HEK293 (cell line): ENCODE data around the gene OR6P1.

Experiments
- AEBP2 ChIP-seq: fragments of 450-650 bp; formaldehyde crosslinking; IDR thresholded peaks from 2 replicates; pipeline ENCODE4 v1.5.1; 2016; ENCODE audit warnings: missing biosample characterization, missing genetic modification characterization, borderline replicate concordance
- CTCF ChIP-seq: fragments of 450-650 bp; formaldehyde crosslinking; IDR thresholded peaks from 2 replicates; pipeline ENCODE4 v1.5.1; 2016; ENCODE audit warnings: missing biosample characterization, missing genetic modification characterization
- RBAK ChIP-seq: fragments of 450-650 bp; formaldehyde crosslinking; IDR thresholded peaks from 2 replicates; pipeline ENCODE4 v1.5.1; 2016; ENCODE audit warnings: missing biosample characterization, missing genetic modification characterization
- SP2 ChIP-seq: fragments of 450-650 bp; formaldehyde crosslinking; IDR thresholded peaks from 2 replicates; pipeline ENCODE4 v1.5.1; 2016; ENCODE audit warnings: missing biosample characterization, missing genetic modification characterization
- YY1 ChIP-seq: fragments of 450-650 bp; formaldehyde crosslinking; IDR thresholded peaks from 2 replicates; pipeline ENCODE4 v1.5.1; 2018; ENCODE audit warnings: missing biosample characterization, missing genetic modification characterization
- ZBTB1 ChIP-seq: fragments of 450-650 bp; formaldehyde crosslinking; IDR thresholded peaks from 2 replicates; pipeline ENCODE4 v1.5.1; 2016; ENCODE audit warnings: missing biosample characterization, missing genetic modification characterization
- ZBTB11 ChIP-seq: fragments of 450-650 bp; formaldehyde crosslinking; conservative IDR thresholded peaks from 2 replicates; pipeline ENCODE4 v1.5.1; 2016; ENCODE audit warnings: low read depth, missing biosample characterization, missing genetic modification characterization
- ZNF274 ChIP-seq, 2 experiments: fragments of 200-500 bp in 1 of 2; fragments of 450-650 bp in 1 of 2; sonication (Bioruptor generic) in 1 of 2; formaldehyde crosslinking in 1 of 2; IDR thresholded peaks; 2 replicates each; pipeline versions ENCODE4 v1.5.1 to v1.6.1; 2014 to 2016; ENCODE audit warnings: borderline replicate concordance in 1 of 2, inconsistent platforms in 1 of 2, low read length in 1 of 2, missing biosample characterization in 1 of 2, missing genetic modification characterization in 1 of 2
- ZNF394 ChIP-seq: fragments of 450-650 bp; formaldehyde crosslinking; IDR thresholded peaks from 2 replicates; pipeline ENCODE4 v1.5.1; 2016; ENCODE audit warnings: missing biosample characterization, missing genetic modification characterization, mild to moderate bottlenecking, moderate library complexity, borderline replicate concordance
- ZNF580 ChIP-seq: fragments of 450-650 bp; formaldehyde crosslinking; IDR thresholded peaks from 2 replicates; pipeline ENCODE4 v1.5.1; 2016; ENCODE audit warnings: missing biosample characterization, missing genetic modification characterization
- ZNF623 ChIP-seq: fragments of 450-650 bp; formaldehyde crosslinking; IDR thresholded peaks from 2 replicates; pipeline ENCODE4 v1.5.1; 2016; ENCODE audit warnings: missing biosample characterization, missing genetic modification characterization
- ZNF645 ChIP-seq: fragments of 450-650 bp; formaldehyde crosslinking; IDR thresholded peaks from 2 replicates; pipeline ENCODE4; 2016; ENCODE audit warnings: missing biosample characterization, missing genetic modification characterization
- ZNF670 ChIP-seq: fragments of 450-650 bp; formaldehyde crosslinking; IDR thresholded peaks from 2 replicates; pipeline ENCODE4 v1.5.1; 2016; ENCODE audit warnings: missing biosample characterization, missing genetic modification characterization, low read depth
- ZNF747 ChIP-seq: fragments of 450-650 bp; formaldehyde crosslinking; IDR thresholded peaks from 2 replicates; pipeline ENCODE4 v1.5.1; 2016; ENCODE audit warnings: missing biosample characterization, missing genetic modification characterization

GRCh38 chr1:158613764-158614163 is 43.4 kb upstream of the OR6P1 start:
- no peak for TF ChIP-seq CTCF
- no peak for TF ChIP-seq ZNF394 (tag by site-specific recombination)
- TF ChIP-seq RBAK (tag by site-specific recombination), result no peak
- TF ChIP-seq ZBTB11, result no peak
- TF ChIP-seq ZNF623, result no peak
- no peak for TF ChIP-seq ZBTB1 (tag by site-specific recombination)
- no peak for TF ChIP-seq ZNF580 (tag by site-specific recombination)
- no peak for TF ChIP-seq ZNF747
- no peak for TF ChIP-seq ZNF645 (tag by site-specific recombination)
- no peak for TF ChIP-seq AEBP2
- no peak for TF ChIP-seq ZNF274 (IDR thresholded peaks at IDR 0.05; ENCODE audit: low read length)
- no peak for TF ChIP-seq ZNF274 (tag by site-specific recombination; IDR thresholded peaks at IDR 0.05; ENCODE audit: borderline replicate concordance)
- no peak for TF ChIP-seq YY1 (tag by site-specific recombination)
- no peak for TF ChIP-seq SP2 (tag by site-specific recombination)
- TF ChIP-seq ZNF670 (tag by site-specific recombination), result no peak
